Measurements from ENCODE around the gene LAX1. TPM values are rescaled to one million over a fixed set of nuclear protein-coding genes. Genes with fewer than 3 reads are reported as not detected.

LAX1 gene
- total RNA-seq, 1 experiment from 2014 or later: not detected

- Histone ChIP-seq H3K4me3 (ENCODE audit: low read depth in 2 of 2, low read length in 2 of 2) (no peak overlapping the region), H3K27ac (ENCODE audit: low read length) (no peak overlapping the region), H3K27me3 (ENCODE audit: control insufficient read depth, insufficient read depth, low read length) (no peaks in the 10 kb centered on the region), H3K4me1 (ENCODE audit: control insufficient read depth, insufficient read depth, low read length) (no peaks in the 10 kb centered on the region), H3K36me3 (ENCODE audit: control insufficient read depth, insufficient read depth, low read length) (no peaks in the 10 kb centered on the region), H3K9me3 (ENCODE audit: control insufficient read depth, insufficient read depth, low read depth, low read length) (no peaks in the 10 kb centered on the region)
- no TSS peak for BruUV-seq (replicated peaks)
- CTCF ChIA-PET: no interaction called here
- ATAC-seq (no peak), DNase-seq (ENCODE audit: low read depth, low spot score) (no peak)
- intact Hi-C loops (cut with micrococcal nuclease; ENCODE audit: unreplicated experiment) (no loop called here), in situ Hi-C loops (cut with HindIII; ENCODE audit: low pct_unique_long_range_greater_than_20kb, low sequenced_read_pairs) (no loop called here)
- POLR2A ChIA-PET: no interaction called here
- TF ChIP-seq REST (IDR thresholded peaks at IDR 0.05; ENCODE audit: insufficient read depth in 1 of 2, low read depth in 2 of 2, low read length in 1 of 2) (no peak), SIN3A (IDR thresholded peaks at IDR 0.05; ENCODE audit: borderline replicate concordance, insufficient read depth, low read depth, low read length) (no peak), TCF7L2 (IDR thresholded peaks at IDR 0.05; ENCODE audit: low read depth, low read length) (no peak), POLR2AphosphoS5 (IDR thresholded peaks at IDR 0.05; ENCODE audit: low read depth, low read length) (no peak), CTCF (IDR thresholded peaks at IDR 0.05) (no peak)
Observed at GRCh38 chr1:203733009-203733863, 31.7 kb upstream of the LAX1 start.

GRCh38 chr1:203742436-203742835 lies 22.5 kb upstream of the LAX1 start:
- Histone ChIP-seq H3K27me3 (ENCODE audit: control insufficient read depth, insufficient read depth, low read length) (no peaks in the 10 kb centered on the region), H3K4me1 (ENCODE audit: control insufficient read depth, insufficient read depth, low read length) (no peaks in the 10 kb centered on the region), H3K9me3 (ENCODE audit: control insufficient read depth, insufficient read depth, low read depth, low read length) (no peaks in the 10 kb centered on the region), H3K27ac (ENCODE audit: low read length) (no peak overlapping the region), H3K36me3 (ENCODE audit: control insufficient read depth, insufficient read depth, low read length) (no peaks in the 10 kb centered on the region), H3K4me3 (ENCODE audit: low read depth in 2 of 2, low read length in 2 of 2) (no peak overlapping the region)
- BruUV-seq (replicated peaks): no TSS peak
- DNase-seq (ENCODE audit: low read depth, low spot score) (no peak), ATAC-seq (no peak)
- in situ Hi-C loops (cut with HindIII; ENCODE audit: low pct_unique_long_range_greater_than_20kb, low sequenced_read_pairs): no loop called here
- no peak for TF ChIP-seq TCF7L2 (IDR thresholded peaks at IDR 0.05; ENCODE audit: low read depth, low read length)
- no peak for TF ChIP-seq CTCF (IDR thresholded peaks at IDR 0.05)
- no peak for TF ChIP-seq REST (IDR thresholded peaks at IDR 0.05; ENCODE audit: insufficient read depth in 1 of 2, low read depth in 2 of 2, low read length in 1 of 2)
- no peak for TF ChIP-seq POLR2AphosphoS5 (IDR thresholded peaks at IDR 0.05; ENCODE audit: low read depth, low read length)
- no peak for TF ChIP-seq SIN3A (IDR thresholded peaks at IDR 0.05; ENCODE audit: borderline replicate concordance, insufficient read depth, low read depth, low read length)
- CTCF ChIA-PET: no interaction called here
- POLR2A ChIA-PET: no interaction called here
- intact Hi-C loops (cut with micrococcal nuclease; ENCODE audit: unreplicated experiment): no loop called here

Measured in Panc1 (cell line).